ENCODE measurements around the gene POMGNT1. TPM values are rescaled to one million over a fixed set of nuclear protein-coding genes. Genes with fewer than 3 reads are reported as not detected.

Gene POMGNT1
- polyA plus RNA-seq, 1 donor (not counting 4 experiments of a cell fraction or from before 2014, with no cell fraction given), result 49.6 TPM

DNA sequence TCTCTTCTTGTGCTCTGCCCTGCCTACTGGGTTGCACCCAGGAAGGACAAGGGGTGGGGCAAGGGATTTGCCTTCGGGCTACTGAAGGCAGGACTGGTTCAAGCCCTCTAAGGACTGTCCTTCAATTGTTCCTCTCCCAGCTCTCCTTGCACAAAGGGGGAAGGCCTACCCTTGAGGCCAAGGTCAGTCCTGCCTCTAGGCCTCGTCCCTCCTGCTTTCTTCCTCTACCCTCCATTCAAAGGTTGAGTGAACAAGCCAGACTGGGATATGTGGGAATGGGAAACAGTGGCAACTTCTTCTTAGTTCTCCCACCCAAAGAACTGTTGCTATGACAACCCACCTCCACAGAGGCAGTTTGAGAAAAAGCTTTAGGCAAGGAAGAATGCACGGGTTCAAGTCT is 7.6 kb upstream of the POMGNT1 start:
- no peak for TF ChIP-seq EZH2 (IDR thresholded peaks at IDR 0.05; ENCODE audit: low read length)
- TF ChIP-seq, protein P1, sequence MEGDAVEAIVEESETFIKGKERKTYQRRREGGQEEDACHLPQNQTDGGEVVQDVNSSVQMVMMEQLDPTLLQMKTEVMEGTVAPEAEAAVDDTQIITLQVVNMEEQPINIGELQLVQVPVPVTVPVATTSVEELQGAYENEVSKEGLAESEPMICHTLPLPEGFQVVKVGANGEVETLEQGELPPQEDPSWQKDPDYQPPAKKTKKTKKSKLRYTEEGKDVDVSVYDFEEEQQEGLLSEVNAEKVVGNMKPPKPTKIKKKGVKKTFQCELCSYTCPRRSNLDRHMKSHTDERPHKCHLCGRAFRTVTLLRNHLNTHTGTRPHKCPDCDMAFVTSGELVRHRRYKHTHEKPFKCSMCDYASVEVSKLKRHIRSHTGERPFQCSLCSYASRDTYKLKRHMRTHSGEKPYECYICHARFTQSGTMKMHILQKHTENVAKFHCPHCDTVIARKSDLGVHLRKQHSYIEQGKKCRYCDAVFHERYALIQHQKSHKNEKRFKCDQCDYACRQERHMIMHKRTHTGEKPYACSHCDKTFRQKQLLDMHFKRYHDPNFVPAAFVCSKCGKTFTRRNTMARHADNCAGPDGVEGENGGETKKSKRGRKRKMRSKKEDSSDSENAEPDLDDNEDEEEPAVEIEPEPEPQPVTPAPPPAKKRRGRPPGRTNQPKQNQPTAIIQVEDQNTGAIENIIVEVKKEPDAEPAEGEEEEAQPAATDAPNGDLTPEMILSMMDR (optimal IDR thresholded peaks at IDR 0.05 in 1 of 3, IDR thresholded peaks at IDR 0.05 in 1 of 3, conservative IDR thresholded peaks at IDR 0.05 in 1 of 3; ENCODE audit: extremely low read depth in 1 of 3, insufficient read depth in 2 of 3, low read length in 3 of 3), result no peak
- Histone ChIP-seq H3K4me2 (ENCODE audit: control insufficient read depth, extremely low read depth, insufficient read depth, low read depth, low read length) (peak overlapping the region; percentile 96), H3K36me3 (ENCODE audit: control insufficient read depth in 2 of 2, extremely low read depth in 1 of 2, insufficient read depth in 2 of 2, low read length in 2 of 2) (no peaks in the 10 kb centered on the region), H4K20me1 (ENCODE audit: control insufficient read depth, extremely low read depth, insufficient read depth, low read length) (no peaks in the 10 kb centered on the region), H3K9me3 (ENCODE audit: control insufficient read depth, low read depth, low read length) (no peaks in the 10 kb centered on the region), H3K27me3 (ENCODE audit: control insufficient read depth, extremely low read depth, insufficient read depth, low read length) (no peaks in the 10 kb centered on the region), H3K27ac (ENCODE audit: control insufficient read depth, insufficient read depth, low read length) (no peak overlapping the region), H3K4me1 (ENCODE audit: control insufficient read depth, extremely low read depth, insufficient read depth, low read length) (peaks cover 25% of the 10 kb centered on the region), H3K9me1 (ENCODE audit: control insufficient read depth, extremely low read depth, insufficient read depth, low read length) (no peaks in the 10 kb centered on the region), H3K9ac (ENCODE audit: control insufficient read depth, extremely low read depth, insufficient read depth, low read length) (no peak overlapping the region), H2AFZ (ENCODE audit: control insufficient read depth, low read length) (no peak overlapping the region), H3K79me2 (ENCODE audit: control insufficient read depth, insufficient read depth, low read length) (peaks cover 24% of the 10 kb centered on the region), H3K4me3 (ENCODE audit: control insufficient read depth in 2 of 3, extremely low read depth in 1 of 3, insufficient read depth in 2 of 3, low read depth in 1 of 3, low read length in 3 of 3) (peak overlapping the region in 1 of 3 experiments; percentile 5)
- dilution Hi-C loops (cut with MboI; ENCODE audit: extremely low pct_ligation_motif_present, low sequenced_read_pairs), result no loop called here
- no peak for DNase-seq (ENCODE audit: low read depth, low spot score)
- FAIRE-seq, result peak; percentile 72

DNA sequence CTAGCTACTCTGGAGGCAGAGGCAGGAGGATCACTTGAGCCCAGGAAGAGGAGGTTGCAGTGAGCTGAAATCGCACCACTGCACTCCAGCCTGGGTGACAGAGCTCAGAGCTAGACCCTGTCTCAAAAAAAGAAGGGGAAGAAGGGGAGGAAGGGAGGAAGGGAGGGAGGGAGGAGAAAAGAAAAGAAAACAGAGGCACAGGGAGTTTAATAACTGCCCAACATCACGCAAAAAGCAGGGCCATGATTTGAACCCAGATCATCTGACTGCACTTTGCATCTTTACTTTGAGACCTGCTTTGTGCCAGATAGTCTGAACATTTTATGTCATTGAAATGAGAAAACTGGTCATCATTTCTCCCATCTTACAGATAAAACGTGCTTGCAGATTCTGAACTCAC is 6.9 kb upstream of the POMGNT1 start:
- H4K20me1 ChIP-seq (ENCODE audit: control insufficient read depth, extremely low read depth, insufficient read depth, low read length), result no peaks in the 10 kb centered on the region
- no peaks in the 10 kb centered on the region for H3K9me1 ChIP-seq (ENCODE audit: control insufficient read depth, extremely low read depth, insufficient read depth, low read length)
- no peak overlapping the region for H2AFZ ChIP-seq (ENCODE audit: control insufficient read depth, low read length)
- no peaks in the 10 kb centered on the region for H3K9me3 ChIP-seq (ENCODE audit: control insufficient read depth, low read depth, low read length)
- FAIRE-seq (no peak), DNase-seq (ENCODE audit: low read depth, low spot score) (no peak)
- peak overlapping the region; percentile 2 for H3K9ac ChIP-seq (ENCODE audit: control insufficient read depth, extremely low read depth, insufficient read depth, low read length)
- peak overlapping the region in 2 of 3 experiments; percentile 5 to 7 for H3K4me3 ChIP-seq (ENCODE audit: control insufficient read depth in 2 of 3, extremely low read depth in 1 of 3, insufficient read depth in 2 of 3, low read depth in 1 of 3, low read length in 3 of 3)
- peaks cover 24% of the 10 kb centered on the region for H3K79me2 ChIP-seq (ENCODE audit: control insufficient read depth, insufficient read depth, low read length)
- no peak overlapping the region for H3K27ac ChIP-seq (ENCODE audit: control insufficient read depth, insufficient read depth, low read length)
- dilution Hi-C loops (cut with MboI; ENCODE audit: extremely low pct_ligation_motif_present, low sequenced_read_pairs), result no loop called here
- TF ChIP-seq, protein P1 (optimal IDR thresholded peaks at IDR 0.05 in 1 of 3, IDR thresholded peaks at IDR 0.05 in 1 of 3, conservative IDR thresholded peaks at IDR 0.05 in 1 of 3; ENCODE audit: extremely low read depth in 1 of 3, insufficient read depth in 2 of 3, low read length in 3 of 3), result no peak
- H3K4me2 ChIP-seq (ENCODE audit: control insufficient read depth, extremely low read depth, insufficient read depth, low read depth, low read length), result peak overlapping the region; percentile 96
- no peaks in the 10 kb centered on the region for H3K36me3 ChIP-seq (ENCODE audit: control insufficient read depth in 2 of 2, extremely low read depth in 1 of 2, insufficient read depth in 2 of 2, low read length in 2 of 2)
- peaks cover 25% of the 10 kb centered on the region for H3K4me1 ChIP-seq (ENCODE audit: control insufficient read depth, extremely low read depth, insufficient read depth, low read length)
- no peaks in the 10 kb centered on the region for H3K27me3 ChIP-seq (ENCODE audit: control insufficient read depth, extremely low read depth, insufficient read depth, low read length)
